GM13977 (cell line): ENCODE measurements around the gene PSMB2.

Source experiments
- DNase-seq: peaks from one replicate; pipeline ENCODE4 v3.0.0; 2012; ENCODE audit warnings: low spot score
- in situ Hi-C: fragments of 300-500 bp; cut with MboI; formaldehyde crosslinking; loops from one replicate; pipeline ENCODE4 v1.12.0; 2022; ENCODE audit warnings: low sequenced_read_pairs, low pct_unique_long_range_greater_than_20kb, mixed read lengths, inconsistent platforms; ENCODE audit not compliant: unreplicated experiment
- TF ChIP-seq, protein P1 (sequence below): IDR thresholded peaks from 2 replicates; pipeline ENCODE4 v1.5.1; 2012; ENCODE audit warnings: mild to moderate bottlenecking, control low read depth; ENCODE audit not compliant: insufficient read depth; ENCODE audit errors: extremely low read depth, missing control alignments

PSMB2 gene

DNA sequence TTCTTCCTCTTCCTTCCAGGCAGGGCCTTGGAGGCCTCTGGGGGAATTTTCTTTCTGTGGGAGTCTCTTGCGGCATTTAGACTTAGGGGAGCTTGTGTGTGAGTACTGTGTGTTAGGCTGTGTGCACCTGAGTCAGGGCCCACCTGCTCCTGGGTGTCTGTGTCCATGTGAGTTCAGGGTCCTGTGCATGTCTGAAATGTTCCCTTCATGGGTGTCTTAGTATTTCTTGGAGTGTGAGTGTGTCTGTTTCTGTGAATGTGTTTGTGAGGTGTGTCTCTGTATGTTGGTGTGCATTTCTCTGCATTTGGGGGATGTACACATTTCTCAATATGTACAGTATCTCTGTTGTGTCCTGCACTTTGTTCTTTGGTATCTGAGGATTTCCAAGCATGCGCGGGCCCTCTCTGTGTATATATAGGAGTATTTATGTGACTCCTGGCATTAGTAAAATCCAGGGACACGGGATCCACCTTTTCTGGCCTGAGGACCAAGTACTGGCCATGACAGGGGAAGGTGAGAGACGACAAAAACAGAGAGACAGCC, 65.8 kb downstream of the PSMB2 start:
- TF ChIP-seq, protein P1, sequence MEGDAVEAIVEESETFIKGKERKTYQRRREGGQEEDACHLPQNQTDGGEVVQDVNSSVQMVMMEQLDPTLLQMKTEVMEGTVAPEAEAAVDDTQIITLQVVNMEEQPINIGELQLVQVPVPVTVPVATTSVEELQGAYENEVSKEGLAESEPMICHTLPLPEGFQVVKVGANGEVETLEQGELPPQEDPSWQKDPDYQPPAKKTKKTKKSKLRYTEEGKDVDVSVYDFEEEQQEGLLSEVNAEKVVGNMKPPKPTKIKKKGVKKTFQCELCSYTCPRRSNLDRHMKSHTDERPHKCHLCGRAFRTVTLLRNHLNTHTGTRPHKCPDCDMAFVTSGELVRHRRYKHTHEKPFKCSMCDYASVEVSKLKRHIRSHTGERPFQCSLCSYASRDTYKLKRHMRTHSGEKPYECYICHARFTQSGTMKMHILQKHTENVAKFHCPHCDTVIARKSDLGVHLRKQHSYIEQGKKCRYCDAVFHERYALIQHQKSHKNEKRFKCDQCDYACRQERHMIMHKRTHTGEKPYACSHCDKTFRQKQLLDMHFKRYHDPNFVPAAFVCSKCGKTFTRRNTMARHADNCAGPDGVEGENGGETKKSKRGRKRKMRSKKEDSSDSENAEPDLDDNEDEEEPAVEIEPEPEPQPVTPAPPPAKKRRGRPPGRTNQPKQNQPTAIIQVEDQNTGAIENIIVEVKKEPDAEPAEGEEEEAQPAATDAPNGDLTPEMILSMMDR: no peak
- no peak for DNase-seq
- in situ Hi-C loops: loop anchor here (10.0 kb wide), 1 partner anchor 139 kb away; the partner anchor contains the start of gene C1orf216

DNA sequence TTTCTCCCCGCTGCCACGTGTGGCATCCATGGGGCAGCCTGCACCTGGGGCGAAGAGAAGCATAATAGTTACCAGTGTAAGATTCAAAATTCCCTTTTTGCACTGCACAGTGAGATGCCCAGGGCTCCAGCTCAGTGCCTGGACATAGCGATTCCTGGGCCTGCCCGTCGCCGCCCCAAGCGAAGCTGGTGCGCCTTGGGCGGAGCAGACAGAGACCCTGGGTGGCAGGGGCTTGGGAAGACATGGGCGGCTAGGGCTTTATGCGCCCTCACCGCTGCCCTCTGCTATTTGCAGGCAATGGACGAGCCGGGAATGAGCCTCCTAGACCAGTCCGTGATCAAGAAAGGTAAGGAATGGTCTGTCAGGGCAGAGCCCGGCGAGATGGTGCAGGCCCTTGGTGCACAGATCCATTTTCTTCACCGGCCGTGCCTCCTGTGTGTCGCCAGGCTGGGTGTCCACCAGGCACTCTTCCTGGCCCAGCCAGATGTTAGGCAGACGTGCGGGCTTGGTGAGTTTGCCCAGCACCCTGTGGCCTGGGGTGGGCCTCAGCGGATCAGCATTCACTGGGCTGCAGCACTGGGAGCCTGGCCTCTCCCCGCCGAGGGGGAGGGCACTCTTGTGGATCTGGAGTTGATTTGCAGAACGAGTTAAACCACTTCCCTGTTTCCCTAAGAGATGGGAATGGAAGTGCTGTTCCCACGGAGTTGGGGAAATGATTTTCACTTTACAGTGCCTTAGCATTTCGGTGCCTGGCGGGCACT, 66.5 kb downstream of the PSMB2 start:
- TF ChIP-seq, protein P1: no peak
- in situ Hi-C loops: loop anchor here (10.0 kb wide), 1 partner anchor 140 kb away; the partner anchor contains the start of gene C1orf216
- no peak for DNase-seq

DNA sequence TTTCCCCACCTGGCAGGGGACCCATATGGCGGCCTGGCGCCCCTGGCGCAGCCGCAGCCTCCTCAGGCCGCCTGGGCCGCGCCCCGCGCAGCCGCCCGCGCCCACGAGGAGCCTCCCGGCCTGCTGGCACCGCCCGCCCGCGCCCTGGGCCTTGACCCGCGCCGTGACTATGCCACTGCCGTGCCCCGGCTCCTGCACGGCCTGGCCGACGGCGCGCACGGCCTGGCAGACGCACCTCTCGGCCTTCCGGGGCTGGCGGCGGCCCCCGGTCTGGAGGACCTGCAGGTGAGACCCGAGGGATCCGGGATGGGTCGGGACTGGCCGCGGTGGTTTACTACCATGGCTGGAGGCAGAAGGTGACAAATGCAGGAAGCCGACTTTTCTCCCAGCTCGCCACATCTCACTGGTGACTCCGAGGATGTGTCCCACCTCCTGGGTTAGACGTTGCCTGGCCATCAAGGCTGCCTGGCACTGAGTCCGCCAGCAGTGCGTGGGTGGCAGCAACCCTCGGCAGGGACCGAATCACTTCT, 67.1 kb downstream of the PSMB2 start:
- DNase-seq: no peak
- TF ChIP-seq, protein P1: no peak
- in situ Hi-C loops: loop anchor here (10.0 kb wide), 1 partner anchor 141 kb away; the partner anchor contains the start of gene C1orf216

DNA sequence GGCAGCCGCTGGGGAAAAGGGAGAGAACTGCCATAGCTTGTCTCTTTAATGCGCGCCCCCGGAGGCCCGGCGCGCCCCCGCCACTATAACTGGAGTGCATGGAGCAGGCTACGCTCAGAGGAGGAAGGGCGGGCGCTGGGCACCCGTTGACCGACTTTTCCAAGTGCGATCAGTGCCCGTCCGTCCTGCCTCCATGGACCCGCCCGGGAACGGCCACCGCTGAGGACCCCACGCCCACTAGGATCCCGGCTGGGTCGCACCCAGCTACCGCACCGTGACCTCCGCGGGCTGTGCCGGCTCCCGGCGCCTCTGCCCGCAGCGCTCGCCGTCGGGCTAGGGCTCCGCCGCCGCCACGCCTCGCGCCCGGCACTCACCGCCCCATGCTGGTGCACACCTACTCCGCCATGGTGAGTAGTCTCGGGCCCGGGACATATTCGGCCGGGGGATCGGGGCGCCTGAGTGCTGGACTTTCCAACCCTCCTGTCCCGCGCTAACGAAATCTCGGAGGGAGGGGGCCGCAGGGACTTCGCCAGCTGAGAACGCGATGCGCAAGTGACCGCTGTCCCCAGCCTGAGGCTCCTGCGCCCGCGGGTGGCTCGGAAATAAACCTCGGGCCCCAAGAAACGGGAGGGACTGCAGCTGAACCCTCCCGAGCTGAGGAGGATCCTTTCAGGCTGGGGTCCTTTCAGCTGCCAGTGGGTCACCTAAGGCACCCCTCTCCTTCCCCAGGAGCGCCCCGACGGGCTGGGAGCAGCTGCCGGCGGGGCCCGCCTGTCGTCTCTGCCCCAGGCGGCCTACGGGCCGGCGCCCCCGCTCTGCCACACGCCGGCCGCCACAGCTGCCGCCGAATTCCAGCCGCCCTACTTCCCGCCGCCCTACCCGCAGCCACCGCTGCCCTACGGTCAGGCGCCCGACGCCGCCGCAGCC, 67.9 kb downstream of the PSMB2 start, which contains the start of gene TFAP2E:
Gene TFAP2E, plus strand, starts transcription at position 117 of the 927 bp plus-strand sequence. Its CDS starts 264 bp downstream, at position 381.
- DNase-seq: no peak
- TF ChIP-seq, protein P1: no peak
- in situ Hi-C loops: loop anchor here (10.0 kb wide), 1 partner anchor 141 kb away; the partner anchor contains the start of gene C1orf216

DNA sequence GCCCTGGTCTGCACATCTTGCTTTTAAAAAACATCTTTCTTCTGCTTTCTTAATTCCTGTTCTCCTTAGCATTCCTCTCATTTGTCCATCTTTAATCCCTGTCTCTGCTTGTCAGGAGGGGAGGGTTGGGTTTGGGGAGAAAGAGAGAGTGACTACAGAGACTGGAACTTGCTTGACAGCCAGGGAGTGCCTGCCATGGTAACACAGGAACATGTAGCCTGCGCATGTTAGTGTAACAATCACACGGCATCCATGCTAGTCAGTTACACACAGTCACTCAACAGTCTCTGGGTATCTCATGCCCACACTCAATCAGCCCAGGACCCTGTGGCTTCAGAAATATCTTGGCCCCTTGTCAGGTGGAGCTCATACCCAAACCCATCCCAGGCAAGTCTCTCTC, 69.0 kb downstream of the PSMB2 start:
- TF ChIP-seq, protein P1: no peak
- DNase-seq: no peak
- in situ Hi-C loops: loop anchor here (10.0 kb wide), 1 partner anchor 143 kb away; the partner anchor contains the start of gene C1orf216

DNA sequence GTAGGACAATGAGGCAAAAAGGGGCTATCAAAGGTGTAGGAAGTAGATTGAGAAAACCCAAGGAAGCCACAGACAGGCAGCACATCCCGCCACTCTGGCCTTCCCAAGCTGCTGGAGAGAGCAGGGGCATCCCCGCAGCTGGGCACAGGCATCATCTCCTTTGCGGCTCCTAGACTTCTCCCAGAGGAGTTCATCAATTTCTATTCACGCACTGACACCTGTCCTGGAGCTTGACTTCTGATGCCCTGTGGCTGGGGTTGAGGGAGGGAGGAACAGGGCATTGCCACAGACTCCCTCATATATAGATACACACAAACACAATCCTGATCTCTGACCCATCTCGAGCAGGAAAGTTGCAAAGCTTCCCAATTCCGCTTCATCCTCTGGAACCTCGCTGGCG, 70.1 kb downstream of the PSMB2 start:
- in situ Hi-C loops: loop anchor here (10.0 kb wide), 1 partner anchor 144 kb away; the partner anchor contains the start of gene C1orf216
- TF ChIP-seq, protein P1: no peak
- DNase-seq: no peak
